Liver (tissue), 9 donors: Measurements from ENCODE around the gene AKAP13. TPM values are rescaled to one million over a fixed set of nuclear protein-coding genes. Genes with fewer than 3 reads are reported as not detected.

Source experiments
- DNase-seq: peaks from one replicate; pipeline ENCODE4 v3.0.0-alpha.2; 2017; ENCODE audit warnings: low spot score
- H3K27ac ChIP-seq, 2 donors: one replicate each; pipeline ENCODE4 v1.7.0; 2013; ENCODE audit warnings: inconsistent platforms in 2 of 2, low read length in 2 of 2, control low read depth in 1 of 2, low read depth in 1 of 2, mild to moderate bottlenecking in 1 of 2
- H3K27me3 ChIP-seq, 4 donors: one replicate each; pipeline versions ENCODE4 v1.6.1 to v1.7.0; 2013; ENCODE audit warnings: low read length in 3 of 4, inconsistent platforms in 1 of 4, mild to moderate bottlenecking in 1 of 4, moderate library complexity in 1 of 4; ENCODE audit not compliant: control insufficient read depth in 4 of 4, insufficient read depth in 4 of 4
- H3K36me3 ChIP-seq, 4 donors: one replicate each; pipeline versions ENCODE4 v1.6.1 to v1.7.0; 2013; ENCODE audit warnings: low read length in 3 of 4, mild to moderate bottlenecking in 3 of 4, low read depth in 1 of 4, moderate library complexity in 1 of 4; ENCODE audit not compliant: control insufficient read depth in 4 of 4, insufficient read depth in 3 of 4
- H3K4me1 ChIP-seq, 4 donors: one replicate each; pipeline versions ENCODE4 v1.6.1 to v1.7.0; 2013; ENCODE audit warnings: low read length in 3 of 4, mild to moderate bottlenecking in 3 of 4, moderate library complexity in 1 of 4; ENCODE audit not compliant: control insufficient read depth in 4 of 4, insufficient read depth in 4 of 4
- H3K4me3 ChIP-seq, 3 donors: one replicate each; pipeline versions ENCODE4 v1.6.1 to v1.7.0; 2013; ENCODE audit warnings: low read length in 3 of 3, control low read depth in 1 of 3, low read depth in 1 of 3, mild to moderate bottlenecking in 1 of 3
- H3K9ac ChIP-seq, 2 donors: one replicate each; pipeline ENCODE4 v1.7.0; 2013; ENCODE audit warnings: low read length in 2 of 2, mild to moderate bottlenecking in 2 of 2, moderate library complexity in 2 of 2, control low read depth in 1 of 2, low read depth in 1 of 2
- H3K9me3 ChIP-seq, 4 donors: one replicate each; pipeline versions ENCODE4 v1.6.1 to v1.7.0; 2013; ENCODE audit warnings: low read length in 3 of 4; ENCODE audit not compliant: control insufficient read depth in 4 of 4
- EGR1 ChIP-seq, 2 donors: IDR thresholded peaks; 2 replicates each; pipeline ENCODE4 v1.6.1; 2016 to 2018; ENCODE audit warnings: antibody characterized with exemption in 2 of 2, low read depth in 2 of 2
- FOXA1 ChIP-seq: IDR thresholded peaks from 2 replicates; pipeline ENCODE4 v1.6.1; 2016; ENCODE audit warnings: antibody characterized with exemption
- FOXA2 ChIP-seq: IDR thresholded peaks from 2 replicates; pipeline ENCODE4 v1.6.1; 2016; ENCODE audit warnings: antibody characterized with exemption
- GABPA ChIP-seq, 2 donors: IDR thresholded peaks in 1 of 2; conservative IDR thresholded peaks in 1 of 2; 2 replicates each; pipeline ENCODE4 v1.6.1; 2016; ENCODE audit warnings: antibody characterized with exemption in 2 of 2, mild to moderate bottlenecking in 1 of 2, moderate library complexity in 1 of 2
- HNF4A ChIP-seq, 2 donors: conservative IDR thresholded peaks; 2 replicates each; pipeline ENCODE4 v1.6.1; 2016; ENCODE audit warnings: antibody characterized with exemption in 2 of 2, mild to moderate bottlenecking in 2 of 2
- HNF4G ChIP-seq: IDR thresholded peaks from 2 replicates; pipeline ENCODE4 v1.6.1; 2016; ENCODE audit warnings: antibody characterized with exemption
- JUND ChIP-seq, 2 donors: IDR thresholded peaks; 2 replicates each; pipeline ENCODE4 v1.6.1; 2016; ENCODE audit warnings: antibody characterized with exemption in 2 of 2
- NR2F2 ChIP-seq: IDR thresholded peaks from 2 replicates; pipeline ENCODE4 v1.6.1; 2016; ENCODE audit warnings: antibody characterized with exemption
- RAD21 ChIP-seq, 2 donors: IDR thresholded peaks; 2 replicates each; pipeline ENCODE4 v1.6.1; 2016; ENCODE audit warnings: antibody characterized with exemption in 2 of 2, mild to moderate bottlenecking in 2 of 2
- RXRA ChIP-seq, 2 donors: IDR thresholded peaks; 2 replicates each; pipeline ENCODE4 v1.6.1; 2017 to 2018; ENCODE audit warnings: antibody characterized with exemption in 2 of 2, mild to moderate bottlenecking in 1 of 2
- SP1 ChIP-seq: IDR thresholded peaks from 2 replicates; pipeline ENCODE4 v1.6.1; 2018; ENCODE audit warnings: antibody characterized with exemption, mild to moderate bottlenecking
- TAF1 ChIP-seq: conservative IDR thresholded peaks from 2 replicates; pipeline ENCODE4 v1.6.1; 2016; ENCODE audit warnings: antibody characterized with exemption, mild to moderate bottlenecking
- WGBS: extraction: QIAGEN DNeasy Blood & Tissue Kit; methylation state at CpG from one replicate; pipeline ENCODE4 v1.1.7; 2013; 5-methylcytosine and 5-hydroxymethylcytosine counted together
- polyA plus RNA-seq, 2 donors: library from polyadenylated mRNA; stranded (reverse) in 1 of 2; unstranded in 1 of 2; fragments of 200-250 nt in 1 of 2; fragments of >200 nt in 1 of 2; fragmentation: Nextera tagmentation in 1 of 2; extraction: Ambion mirVana in 1 of 2; gene quantifications; one replicate each; pipeline versions ENCODE4 v1.2.1 to v1.2.3, GENCODE V29; 2013 to 2015
- total RNA-seq, 2 donors: library from RNA; depleted of rRNA; stranded (reverse); fragments of >200 nt; gene quantifications; one replicate each; pipeline ENCODE4 v1.2.3, GENCODE V29; 2014
- TF ChIP-seq, protein P1 (sequence below): fragments of 150-350 bp; IDR thresholded peaks from 2 replicates; pipeline ENCODE4 v1.5.1; 2017; ENCODE audit warnings: improper control_type of control experiment, low read depth, low read length; ENCODE audit not compliant: missing input control
- TF ChIP-seq, protein P2 (sequence below): IDR thresholded peaks from 2 replicates; pipeline ENCODE4 v1.6.1; 2016; ENCODE audit warnings: antibody characterized with exemption, mild to moderate bottlenecking
- TF ChIP-seq, protein P3 (sequence below): IDR thresholded peaks from 2 replicates; pipeline ENCODE4 v1.6.1; 2016; ENCODE audit warnings: antibody characterized with exemption
- donor health status: healthy.
- donor health status: healthy.
- donor health status: healthy.
- donor health status: healthy.
- donor health status: healthy.

Gene AKAP13
- total and polyA plus RNA-seq, 4 donors: 18.6 to 92.3 (median 37.4) TPM

DNA sequence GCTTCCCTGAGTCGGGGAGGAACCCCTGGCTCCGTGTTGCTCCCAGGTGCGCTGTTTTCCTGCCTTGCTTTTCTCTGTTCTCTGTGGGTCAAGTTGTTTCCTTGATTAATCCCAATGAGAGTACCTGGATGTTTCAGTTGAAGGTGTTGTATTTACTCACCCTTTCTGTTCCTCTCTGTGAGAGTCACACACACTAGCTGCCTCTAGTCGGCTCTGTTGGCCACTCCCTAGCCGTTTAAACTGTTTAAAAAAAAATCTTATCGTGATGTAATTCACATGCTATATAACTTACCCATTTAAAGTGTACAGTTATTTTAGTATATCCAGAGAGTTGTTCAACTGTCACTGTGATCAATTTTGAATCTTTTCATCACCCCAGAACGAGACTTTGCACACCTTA, 74.0 kb downstream of the AKAP13 start:
- peaks cover 0 to 8% (median 0%) of the 10 kb centered on the region in 4 donors for H3K9me3 ChIP-seq
- 69% methylated on average over 7 of the region's 7 CpGs for WGBS
- no peak overlapping the region for H3K4me3 ChIP-seq
- no peak overlapping the region for H3K9ac ChIP-seq
- peaks cover 0 to 6% (median 0%) of the 10 kb centered on the region in 4 donors for H3K4me1 ChIP-seq
- H3K27me3 ChIP-seq: no peaks in the 10 kb centered on the region
- H3K36me3 ChIP-seq: no peaks in the 10 kb centered on the region
- H3K27ac ChIP-seq: no peak overlapping the region
- TF ChIP-seq HNF4G (no peak), FOXA1 (no peak), HNF4A (conservative IDR thresholded peaks at IDR 0.05) (no peak), NR2F2 (no peak), EGR1 (IDR thresholded peaks at IDR 0.05; ENCODE audit: low read depth in 2 of 2) (no peak)
- DNase-seq: no peak

DNA sequence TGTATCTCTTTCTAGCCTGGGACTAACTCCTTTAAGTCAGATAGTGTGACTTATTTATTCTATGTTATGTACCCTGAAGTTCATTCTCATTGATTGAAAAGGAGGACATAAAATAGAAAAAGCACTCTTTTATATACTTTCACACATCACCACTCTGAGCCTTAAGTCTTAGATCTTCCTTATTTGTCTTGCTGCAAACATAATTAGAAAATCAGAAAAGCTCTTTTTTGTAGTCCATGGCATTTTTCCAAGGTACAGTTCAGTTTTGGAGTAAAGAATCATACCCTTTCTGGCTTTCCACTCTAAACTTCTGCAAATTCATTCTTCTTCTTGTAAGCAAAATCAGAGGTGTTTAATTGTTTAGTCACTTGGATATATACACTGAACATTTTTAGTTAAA, 75.5 kb downstream of the AKAP13 start:
- no peak overlapping the region for H3K27ac ChIP-seq
- TF ChIP-seq SP1 (no peak), HNF4A (conservative IDR thresholded peaks at IDR 0.05) (no peak), GABPA (IDR thresholded peaks at IDR 0.05 in 1 of 2, conservative IDR thresholded peaks at IDR 0.05 in 1 of 2) (no peak), NR2F2 (no peak), TAF1 (no peak), RXRA (IDR thresholded peaks at IDR 0.05) (no peak)
- TF ChIP-seq, protein P1, sequence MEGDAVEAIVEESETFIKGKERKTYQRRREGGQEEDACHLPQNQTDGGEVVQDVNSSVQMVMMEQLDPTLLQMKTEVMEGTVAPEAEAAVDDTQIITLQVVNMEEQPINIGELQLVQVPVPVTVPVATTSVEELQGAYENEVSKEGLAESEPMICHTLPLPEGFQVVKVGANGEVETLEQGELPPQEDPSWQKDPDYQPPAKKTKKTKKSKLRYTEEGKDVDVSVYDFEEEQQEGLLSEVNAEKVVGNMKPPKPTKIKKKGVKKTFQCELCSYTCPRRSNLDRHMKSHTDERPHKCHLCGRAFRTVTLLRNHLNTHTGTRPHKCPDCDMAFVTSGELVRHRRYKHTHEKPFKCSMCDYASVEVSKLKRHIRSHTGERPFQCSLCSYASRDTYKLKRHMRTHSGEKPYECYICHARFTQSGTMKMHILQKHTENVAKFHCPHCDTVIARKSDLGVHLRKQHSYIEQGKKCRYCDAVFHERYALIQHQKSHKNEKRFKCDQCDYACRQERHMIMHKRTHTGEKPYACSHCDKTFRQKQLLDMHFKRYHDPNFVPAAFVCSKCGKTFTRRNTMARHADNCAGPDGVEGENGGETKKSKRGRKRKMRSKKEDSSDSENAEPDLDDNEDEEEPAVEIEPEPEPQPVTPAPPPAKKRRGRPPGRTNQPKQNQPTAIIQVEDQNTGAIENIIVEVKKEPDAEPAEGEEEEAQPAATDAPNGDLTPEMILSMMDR: no peak
- TF ChIP-seq, protein P2, sequence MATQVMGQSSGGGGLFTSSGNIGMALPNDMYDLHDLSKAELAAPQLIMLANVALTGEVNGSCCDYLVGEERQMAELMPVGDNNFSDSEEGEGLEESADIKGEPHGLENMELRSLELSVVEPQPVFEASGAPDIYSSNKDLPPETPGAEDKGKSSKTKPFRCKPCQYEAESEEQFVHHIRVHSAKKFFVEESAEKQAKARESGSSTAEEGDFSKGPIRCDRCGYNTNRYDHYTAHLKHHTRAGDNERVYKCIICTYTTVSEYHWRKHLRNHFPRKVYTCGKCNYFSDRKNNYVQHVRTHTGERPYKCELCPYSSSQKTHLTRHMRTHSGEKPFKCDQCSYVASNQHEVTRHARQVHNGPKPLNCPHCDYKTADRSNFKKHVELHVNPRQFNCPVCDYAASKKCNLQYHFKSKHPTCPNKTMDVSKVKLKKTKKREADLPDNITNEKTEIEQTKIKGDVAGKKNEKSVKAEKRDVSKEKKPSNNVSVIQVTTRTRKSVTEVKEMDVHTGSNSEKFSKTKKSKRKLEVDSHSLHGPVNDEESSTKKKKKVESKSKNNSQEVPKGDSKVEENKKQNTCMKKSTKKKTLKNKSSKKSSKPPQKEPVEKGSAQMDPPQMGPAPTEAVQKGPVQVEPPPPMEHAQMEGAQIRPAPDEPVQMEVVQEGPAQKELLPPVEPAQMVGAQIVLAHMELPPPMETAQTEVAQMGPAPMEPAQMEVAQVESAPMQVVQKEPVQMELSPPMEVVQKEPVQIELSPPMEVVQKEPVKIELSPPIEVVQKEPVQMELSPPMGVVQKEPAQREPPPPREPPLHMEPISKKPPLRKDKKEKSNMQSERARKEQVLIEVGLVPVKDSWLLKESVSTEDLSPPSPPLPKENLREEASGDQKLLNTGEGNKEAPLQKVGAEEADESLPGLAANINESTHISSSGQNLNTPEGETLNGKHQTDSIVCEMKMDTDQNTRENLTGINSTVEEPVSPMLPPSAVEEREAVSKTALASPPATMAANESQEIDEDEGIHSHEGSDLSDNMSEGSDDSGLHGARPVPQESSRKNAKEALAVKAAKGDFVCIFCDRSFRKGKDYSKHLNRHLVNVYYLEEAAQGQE: no peak
- no peaks in the 10 kb centered on the region for H3K27me3 ChIP-seq
- peaks cover 0 to 3% (median 0%) of the 10 kb centered on the region in 4 donors for H3K9me3 ChIP-seq
- no peak overlapping the region for H3K4me3 ChIP-seq
- no peak for DNase-seq
- H3K36me3 ChIP-seq: no peaks in the 10 kb centered on the region
- H3K4me1 ChIP-seq: peaks cover 0 to 6% (median 0%) of the 10 kb centered on the region in 4 donors
- H3K9ac ChIP-seq: no peak overlapping the region

DNA sequence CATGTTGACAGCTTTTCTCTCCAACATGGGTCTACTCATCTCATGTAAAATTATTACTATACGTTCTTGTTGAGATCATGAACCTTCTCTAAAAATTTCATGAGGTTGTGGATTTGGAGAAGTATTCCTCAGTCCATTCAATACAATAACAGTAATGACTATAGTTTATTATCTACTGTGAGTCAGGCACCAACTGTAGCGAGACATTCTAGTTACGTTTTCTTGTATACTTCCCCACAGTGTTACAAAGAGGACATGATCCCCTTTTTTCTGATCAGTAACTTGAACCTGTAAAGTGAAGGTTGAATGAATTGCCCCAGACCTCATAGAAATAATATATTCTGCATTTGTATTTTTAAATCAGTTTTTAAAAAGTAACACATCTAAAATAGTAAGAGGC, 76.4 kb downstream of the AKAP13 start:
- H3K36me3 ChIP-seq: no peaks in the 10 kb centered on the region
- DNase-seq: no peak
- no peaks in the 10 kb centered on the region for H3K9me3 ChIP-seq
- no peak overlapping the region for H3K4me3 ChIP-seq
- no peak overlapping the region for H3K27ac ChIP-seq
- peaks cover 0 to 6% (median 0%) of the 10 kb centered on the region in 4 donors for H3K4me1 ChIP-seq
- 97% methylated on average over 3 of the region's 3 CpGs for WGBS
- no peak overlapping the region for H3K9ac ChIP-seq
- H3K27me3 ChIP-seq: no peaks in the 10 kb centered on the region
- TF ChIP-seq, protein P2: no peak
- TF ChIP-seq RAD21 (IDR thresholded peaks at IDR 0.05) (no peak), EGR1 (IDR thresholded peaks at IDR 0.05; ENCODE audit: low read depth in 2 of 2) (no peak), NR2F2 (no peak), HNF4A (conservative IDR thresholded peaks at IDR 0.05) (no peak), HNF4G (no peak), RXRA (IDR thresholded peaks at IDR 0.05) (no peak), JUND (IDR thresholded peaks at IDR 0.05) (no peak), FOXA2 (no peak)
- TF ChIP-seq, protein P3, sequence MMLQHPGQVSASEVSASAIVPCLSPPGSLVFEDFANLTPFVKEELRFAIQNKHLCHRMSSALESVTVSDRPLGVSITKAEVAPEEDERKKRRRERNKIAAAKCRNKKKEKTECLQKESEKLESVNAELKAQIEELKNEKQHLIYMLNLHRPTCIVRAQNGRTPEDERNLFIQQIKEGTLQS: no peak
- TF ChIP-seq, protein P1: no peak
